HG02884 (cell line): Measurements from ENCODE around the gene CCDC102A.

ENCODE experiments used
- ATAC-seq: cut with Tn5 transposase; IDR thresholded peaks from one replicate; pipeline ENCODE4 v1.9.1; 2021; ENCODE audit warnings: mild to moderate bottlenecking, moderate library complexity; ENCODE audit not compliant: unreplicated experiment

The CCDC102A gene

GRCh38 chr16:57464523-57464922 is 71.8 kb downstream of the CCDC102A start:
- no peak for ATAC-seq

DNA sequence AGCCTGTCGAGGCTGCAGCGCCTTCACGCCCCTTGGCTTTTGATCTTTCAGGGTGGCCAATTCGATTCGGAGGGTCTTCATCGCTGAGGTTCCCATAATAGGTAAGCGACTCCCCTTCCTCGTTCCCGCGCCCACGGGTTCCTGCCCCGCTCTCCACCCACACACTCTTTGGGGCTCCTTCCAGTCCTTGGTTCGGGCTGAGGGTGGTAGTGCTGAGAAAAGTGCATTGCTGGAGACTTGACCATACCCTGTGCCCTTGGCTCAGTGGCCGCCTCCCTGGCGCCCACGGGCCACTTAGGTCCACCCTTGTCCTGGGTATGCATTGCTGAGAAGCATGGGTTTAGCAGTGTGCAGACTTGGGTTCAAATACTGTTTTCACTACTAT is 73.4 kb downstream of the CCDC102A start:
- ATAC-seq: peak; percentile 23

GRCh38 chr16:57462209-57462977 is 74.0 kb downstream of the CCDC102A start, which contains the start of gene POLR2C:
TSS of gene POLR2C (plus strand) at chr16:57462679. CDS start at chr16:57462725, 46 bp downstream.
- ATAC-seq: peak; percentile 89
